ENCODE results near the gene SETD3.

The SETD3 gene

GRCh38 chr14:99425272-99425681 is 55.4 kb downstream of the SETD3 start:
- H4K20me1 ChIP-seq (ENCODE audit: insufficient read depth, low read length): no peaks in the 10 kb centered on the region
- no peaks in the 10 kb centered on the region for H3K79me2 ChIP-seq (ENCODE audit: insufficient read depth, low read length)
- H3K27me3 ChIP-seq (ENCODE audit: insufficient read depth, low read length): no peaks in the 10 kb centered on the region
- no peak overlapping the region for H3K9ac ChIP-seq (ENCODE audit: low read length)
- H3K9me3 ChIP-seq (ENCODE audit: low read length): no peaks in the 10 kb centered on the region; the same call in 1 of the 2 replicates
- no peak overlapping the region for H3K27ac ChIP-seq (ENCODE audit: low read depth, low read length, poor library complexity, severe bottlenecking)
- TF ChIP-seq CTCF (IDR thresholded peaks at IDR 0.05; ENCODE audit: low read length) (no peak), EZH2 (IDR thresholded peaks at IDR 0.05; ENCODE audit: borderline replicate concordance, low read length) (no peak)
- H3K4me3 ChIP-seq (ENCODE audit: low read depth, low read length, poor library complexity, severe bottlenecking): no peak overlapping the region
- no peak overlapping the region for H2AFZ ChIP-seq (ENCODE audit: low read length)
- peaks cover 14% of the 10 kb centered on the region for H3K4me1 ChIP-seq (ENCODE audit: insufficient read depth, low read length, severe bottlenecking)
- no peak overlapping the region for H3K4me2 ChIP-seq (ENCODE audit: low read length)
- H3F3A ChIP-seq (ENCODE audit: insufficient read depth, low read length): no peaks in the 10 kb centered on the region
- no peaks in the 10 kb centered on the region for H3K9me2 ChIP-seq (ENCODE audit: low read depth, low read length)
- peaks cover 22% of the 10 kb centered on the region for H3K36me3 ChIP-seq (ENCODE audit: insufficient read depth, low read length)

GRCh38 chr14:99424306-99424877 is 56.3 kb downstream of the SETD3 start:
- Histone ChIP-seq H3K27me3 (ENCODE audit: insufficient read depth, low read length) (no peaks in the 10 kb centered on the region), H3K27ac (ENCODE audit: low read depth, low read length, poor library complexity, severe bottlenecking) (no peak overlapping the region), H3K9me2 (ENCODE audit: low read depth, low read length) (no peaks in the 10 kb centered on the region), H3K9me3 (ENCODE audit: low read length) (no peaks in the 10 kb centered on the region; the same call in 1 of the 2 replicates), H3K4me1 (ENCODE audit: insufficient read depth, low read length, severe bottlenecking) (peaks cover 13% of the 10 kb centered on the region), H4K20me1 (ENCODE audit: insufficient read depth, low read length) (no peaks in the 10 kb centered on the region), H3K79me2 (ENCODE audit: insufficient read depth, low read length) (no peaks in the 10 kb centered on the region), H2AFZ (ENCODE audit: low read length) (no peak overlapping the region), H3F3A (ENCODE audit: insufficient read depth, low read length) (no peaks in the 10 kb centered on the region), H3K4me2 (ENCODE audit: low read length) (no peak overlapping the region), H3K36me3 (ENCODE audit: insufficient read depth, low read length) (peaks cover 18% of the 10 kb centered on the region), H3K4me3 (ENCODE audit: low read depth, low read length, poor library complexity, severe bottlenecking) (no peak overlapping the region), H3K9ac (ENCODE audit: low read length) (no peak overlapping the region)
- no peak for TF ChIP-seq CTCF (IDR thresholded peaks at IDR 0.05; ENCODE audit: low read length)
- no peak for TF ChIP-seq EZH2 (IDR thresholded peaks at IDR 0.05; ENCODE audit: borderline replicate concordance, low read length)

- no peak for TF ChIP-seq EZH2 (IDR thresholded peaks at IDR 0.05; ENCODE audit: borderline replicate concordance, low read length)
- TF ChIP-seq CTCF (IDR thresholded peaks at IDR 0.05; ENCODE audit: low read length): no peak
These were observed 57.2 kb downstream of the SETD3 start for GRCh38 chr14:99423434-99423833.

More at GRCh38 chr14:99423434-99423833, 57.2 kb downstream of the SETD3 start:
- H3K4me3 ChIP-seq (ENCODE audit: low read depth, low read length, poor library complexity, severe bottlenecking): no peak overlapping the region
- no peaks in the 10 kb centered on the region for H3K9me3 ChIP-seq (ENCODE audit: low read length)
- H3K27me3 ChIP-seq (ENCODE audit: insufficient read depth, low read length): no peaks in the 10 kb centered on the region
- H3K27ac ChIP-seq (ENCODE audit: low read depth, low read length, poor library complexity, severe bottlenecking): no peak overlapping the region
- no peaks in the 10 kb centered on the region for H3K9me2 ChIP-seq (ENCODE audit: low read depth, low read length)
- H3K79me2 ChIP-seq (ENCODE audit: insufficient read depth, low read length): no peaks in the 10 kb centered on the region
- no peaks in the 10 kb centered on the region for H3F3A ChIP-seq (ENCODE audit: insufficient read depth, low read length)
- H2AFZ ChIP-seq (ENCODE audit: low read length): no peak overlapping the region
- no peak overlapping the region for H3K9ac ChIP-seq (ENCODE audit: low read length)
- peaks cover 9% of the 10 kb centered on the region for H3K36me3 ChIP-seq (ENCODE audit: insufficient read depth, low read length)
- no peaks in the 10 kb centered on the region for H4K20me1 ChIP-seq (ENCODE audit: insufficient read depth, low read length)
- no peak overlapping the region for H3K4me2 ChIP-seq (ENCODE audit: low read length)
- peaks cover 13% of the 10 kb centered on the region for H3K4me1 ChIP-seq (ENCODE audit: insufficient read depth, low read length, severe bottlenecking)

Data from OCI-LY1 (cell line).